CD4-positive, alpha-beta T cell treated with Interleukin-17A for 4 hours (primary cell): Measurements from ENCODE around the gene C11orf97.
"Not testable (repeated sequence)": the region's sequence is repeated elsewhere in the genome, so short reads cannot be mapped to it uniquely, and the experiment has no call there.

Source experiments
- DNase-seq: peaks from one replicate; pipeline ENCODE4 v3.0.0-alpha.2; 2020; ENCODE audit warnings: mixed read lengths

C11orf97 gene

DNA sequence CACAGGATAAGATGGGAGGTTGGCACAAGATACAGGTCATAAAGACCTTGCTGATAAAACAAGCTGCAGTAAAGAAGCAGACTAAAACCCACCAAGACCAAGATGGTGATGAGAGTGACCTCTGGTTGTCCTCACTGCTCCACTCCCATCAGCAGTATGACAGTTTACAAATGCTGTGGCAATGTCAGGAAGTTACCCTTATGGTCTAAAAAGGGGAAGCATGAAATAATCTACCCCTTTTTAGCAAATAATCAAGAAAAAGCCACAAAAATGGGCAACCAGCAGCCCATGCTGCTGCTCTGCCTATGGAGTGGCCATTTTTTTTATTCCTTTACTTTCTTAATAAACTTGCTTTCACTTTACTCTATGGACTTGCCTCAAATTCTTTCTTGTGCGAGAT is 46.2 kb downstream of the C11orf97 start:
- DNase-seq = no peak

- DNase-seq = no peak
These were observed 46.7 kb downstream of the C11orf97 start for GRCh38 chr11:94558932-94559331.

GRCh38 chr11:94559361-94559760 is 47.1 kb downstream of the C11orf97 start:
- no peak for DNase-seq

DNA sequence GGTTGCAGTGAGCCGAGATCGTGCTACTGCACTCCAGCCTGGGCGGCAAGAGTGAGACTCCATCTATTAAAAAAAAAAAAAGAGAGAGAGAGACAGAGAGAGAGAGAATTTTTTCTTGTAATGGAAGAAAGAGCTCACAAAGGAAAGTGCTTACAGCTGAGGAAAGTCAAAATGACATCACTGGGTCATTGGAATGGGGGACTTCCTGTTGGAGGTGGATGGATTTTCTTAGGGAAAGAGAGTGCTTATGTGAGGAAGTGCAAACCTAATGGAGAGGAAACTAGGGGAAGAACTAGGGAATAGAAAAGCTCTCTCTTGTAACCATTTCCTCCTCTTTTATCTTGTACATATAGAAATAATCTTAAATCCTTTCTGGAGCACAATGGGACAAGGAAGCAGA is 48.6 kb downstream of the C11orf97 start:
- no peak for DNase-seq

- no peak for DNase-seq
These were observed 51.1 kb downstream of the C11orf97 start for GRCh38 chr11:94563176-94563847.

DNA sequence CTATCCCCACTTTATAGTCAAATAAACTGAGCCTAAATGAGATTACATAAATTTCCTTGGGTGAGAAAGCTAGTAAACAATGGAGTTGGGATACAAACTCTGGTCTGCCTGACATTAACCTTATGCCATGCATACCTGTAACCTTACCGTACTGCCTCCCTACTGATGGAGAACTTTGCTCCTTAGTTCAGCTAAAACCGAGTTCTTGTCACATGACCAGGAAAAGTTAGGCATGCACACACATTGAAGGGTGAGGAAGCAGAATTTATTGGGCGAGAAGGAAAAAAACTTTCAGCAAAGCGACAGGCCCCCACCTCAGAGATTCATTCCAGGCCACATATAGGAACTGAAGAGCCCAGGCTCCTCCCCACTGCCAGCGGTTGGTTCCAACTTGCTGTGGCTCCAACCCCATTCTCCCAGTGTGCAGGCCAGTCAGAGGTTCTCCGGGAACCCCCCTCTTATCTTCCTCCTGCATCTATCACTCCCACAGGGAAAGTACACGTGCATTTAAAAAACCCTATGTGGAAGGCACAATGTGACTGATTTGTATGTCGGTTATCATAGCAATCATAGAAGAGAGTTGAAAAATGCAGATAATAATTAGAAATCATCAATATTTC is 51.7 kb downstream of the C11orf97 start:
- no peak for DNase-seq

GRCh38 chr11:94567181-94567670 is 55.0 kb downstream of the C11orf97 start, which contains the start of gene PIWIL4:
Gene PIWIL4, plus strand, starts transcription at chr11:94567368. Its CDS starts 151 bp downstream, at chr11:94567519.
- DNase-seq = no peak

DNA sequence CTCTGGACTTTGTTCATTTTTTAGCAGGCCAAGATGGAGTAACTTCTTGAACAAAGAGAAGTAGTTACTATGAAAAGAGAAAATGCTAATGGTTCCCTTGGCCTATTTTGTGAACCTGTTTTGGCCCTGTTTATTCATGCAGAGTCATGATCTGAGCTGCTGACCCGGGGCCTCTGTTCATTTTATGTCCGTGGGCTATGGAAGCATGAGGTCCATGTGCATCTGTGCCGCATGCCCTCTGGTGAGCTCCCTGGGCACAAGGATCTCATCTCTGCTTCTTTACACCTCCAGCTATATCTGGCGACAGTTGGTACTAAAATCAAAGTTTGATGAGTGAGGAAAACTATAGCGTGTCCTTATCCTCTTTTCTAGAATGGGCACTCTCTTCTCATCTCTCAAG is 55.9 kb downstream of the C11orf97 start:
- DNase-seq = no peak

- DNase-seq = no peak
These were observed 56.5 kb downstream of the C11orf97 start for GRCh38 chr11:94568717-94569116.

DNA sequence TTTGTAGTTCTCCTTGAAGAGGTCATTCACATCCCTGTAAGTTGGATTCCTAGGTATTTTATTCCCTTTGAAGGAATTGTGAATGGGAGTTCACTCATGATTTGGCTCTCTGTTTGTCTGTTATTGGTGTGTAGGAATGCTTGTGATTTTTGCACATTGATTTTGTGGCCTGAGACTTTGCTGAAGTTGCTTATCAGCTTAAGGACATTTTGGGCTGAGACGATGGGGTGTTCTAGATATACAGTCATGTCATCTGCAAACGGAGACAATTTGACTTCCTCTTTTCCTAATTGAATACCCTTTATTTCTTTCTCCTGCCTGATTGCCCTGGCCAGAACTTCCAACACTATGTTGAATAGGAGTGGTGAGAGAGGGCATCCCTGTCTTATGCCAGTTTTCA is 60.7 kb downstream of the C11orf97 start:
- DNase-seq = not testable (repeated sequence)

DNA sequence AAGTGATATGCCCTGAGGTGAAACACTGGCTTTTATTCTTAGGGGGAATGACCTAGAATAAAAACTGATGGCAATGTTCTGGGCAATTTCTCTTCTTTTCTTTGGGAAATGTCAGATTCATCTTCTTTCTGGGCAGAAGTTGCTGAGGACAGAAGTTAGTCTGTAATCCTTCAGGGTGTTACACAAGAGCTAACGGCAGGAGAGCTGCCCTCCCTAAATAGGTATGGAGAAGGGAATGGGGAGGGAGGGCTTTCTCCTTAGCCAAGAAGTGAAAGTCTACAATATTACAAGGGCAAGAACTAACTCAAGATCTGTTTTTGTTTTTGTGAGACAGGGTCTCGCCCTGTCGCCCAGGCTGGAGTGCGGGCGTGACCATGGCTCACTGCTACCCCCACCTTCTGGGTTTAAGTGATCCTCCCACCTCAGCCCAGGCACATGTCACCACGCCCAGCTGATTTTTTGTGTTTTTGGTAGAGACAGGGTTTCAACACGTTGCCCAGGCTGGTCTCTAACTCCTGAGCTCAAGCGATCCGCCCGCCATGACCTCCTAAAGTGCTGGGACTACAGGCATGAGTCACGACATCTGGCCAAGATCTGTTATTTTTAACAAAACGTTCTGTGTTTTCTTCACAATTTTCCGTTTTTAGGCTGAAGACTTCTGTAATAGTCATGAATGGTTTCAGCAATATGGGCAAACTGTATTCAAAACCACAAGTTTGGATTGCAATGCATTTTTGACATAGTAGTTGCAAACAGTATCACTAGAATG is 62.1 kb downstream of the C11orf97 start:
- no peak for DNase-seq

GRCh38 chr11:94576306-94576705 is 64.0 kb downstream of the C11orf97 start:
- DNase-seq = no peak

DNA sequence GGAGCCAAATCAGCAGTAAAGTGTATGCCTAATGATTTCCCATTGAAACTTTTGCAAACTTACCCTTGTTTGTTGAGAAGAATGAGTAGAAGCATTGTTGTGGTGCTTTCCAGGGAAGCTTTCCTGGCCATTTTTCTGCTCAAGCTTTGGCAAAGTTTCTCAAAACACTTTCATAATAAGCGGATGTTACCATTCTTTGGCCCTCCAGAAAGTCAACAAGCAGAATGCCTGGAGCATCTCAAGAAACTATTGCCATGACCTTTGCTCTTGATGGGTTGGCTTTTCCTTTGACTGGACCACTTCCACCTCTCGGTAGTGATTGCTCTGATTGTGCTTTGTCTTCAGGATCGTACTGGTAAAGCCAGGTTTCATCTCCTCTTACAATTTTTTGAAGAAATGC is 65.6 kb downstream of the C11orf97 start:
- DNase-seq = no peak
